ENCODE results near the gene NTM.

Gene NTM

DNA sequence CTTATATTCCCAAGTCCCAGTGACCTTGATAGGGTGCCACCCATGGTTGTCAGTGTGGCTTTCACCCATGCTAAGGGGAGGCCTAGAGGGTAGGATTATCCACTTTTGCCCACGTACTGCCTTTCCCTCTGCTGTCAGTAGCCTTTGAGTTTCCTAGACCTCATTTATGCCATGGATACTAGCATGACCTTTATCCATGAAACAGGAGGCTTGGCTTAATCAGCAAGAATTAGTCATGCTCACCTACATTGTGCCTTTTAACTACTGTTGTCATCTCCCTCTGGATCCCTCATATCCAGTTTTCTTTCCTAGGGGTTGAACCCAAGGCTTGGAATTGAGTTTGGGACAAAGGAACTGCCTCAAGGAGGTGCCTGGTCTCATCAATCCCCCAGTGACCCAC is 716.7 kb downstream of the NTM start:
- no peaks in the 10 kb centered on the region for H3K36me3 ChIP-seq (ENCODE audit: control insufficient read depth, insufficient read depth, low read length)
- H3K9me3 ChIP-seq (ENCODE audit: control insufficient read depth, insufficient read depth, low read length) = no peaks in the 10 kb centered on the region
- H3K4me3 ChIP-seq (ENCODE audit: low read depth, low read length) = no peak overlapping the region
- H3K27me3 ChIP-seq (ENCODE audit: control insufficient read depth, insufficient read depth, low read length) = no peaks in the 10 kb centered on the region
- H3K9ac ChIP-seq (ENCODE audit: low read depth, low read length) = no peak overlapping the region
- H3K4me1 ChIP-seq (ENCODE audit: control insufficient read depth, insufficient read depth, low read length) = no peaks in the 10 kb centered on the region

- H3K4me1 ChIP-seq (ENCODE audit: control insufficient read depth, insufficient read depth, low read length) = no peaks in the 10 kb centered on the region
- no peak overlapping the region for H3K9ac ChIP-seq (ENCODE audit: low read depth, low read length)
- H3K4me3 ChIP-seq (ENCODE audit: low read depth, low read length) = no peak overlapping the region
- H3K27me3 ChIP-seq (ENCODE audit: control insufficient read depth, insufficient read depth, low read length) = no peaks in the 10 kb centered on the region
- H3K36me3 ChIP-seq (ENCODE audit: control insufficient read depth, insufficient read depth, low read length) = no peaks in the 10 kb centered on the region
- H3K9me3 ChIP-seq (ENCODE audit: control insufficient read depth, insufficient read depth, low read length) = no peaks in the 10 kb centered on the region
Measured at GRCh38 chr11:132088551-132088950, 718.1 kb downstream of the NTM start.

DNA sequence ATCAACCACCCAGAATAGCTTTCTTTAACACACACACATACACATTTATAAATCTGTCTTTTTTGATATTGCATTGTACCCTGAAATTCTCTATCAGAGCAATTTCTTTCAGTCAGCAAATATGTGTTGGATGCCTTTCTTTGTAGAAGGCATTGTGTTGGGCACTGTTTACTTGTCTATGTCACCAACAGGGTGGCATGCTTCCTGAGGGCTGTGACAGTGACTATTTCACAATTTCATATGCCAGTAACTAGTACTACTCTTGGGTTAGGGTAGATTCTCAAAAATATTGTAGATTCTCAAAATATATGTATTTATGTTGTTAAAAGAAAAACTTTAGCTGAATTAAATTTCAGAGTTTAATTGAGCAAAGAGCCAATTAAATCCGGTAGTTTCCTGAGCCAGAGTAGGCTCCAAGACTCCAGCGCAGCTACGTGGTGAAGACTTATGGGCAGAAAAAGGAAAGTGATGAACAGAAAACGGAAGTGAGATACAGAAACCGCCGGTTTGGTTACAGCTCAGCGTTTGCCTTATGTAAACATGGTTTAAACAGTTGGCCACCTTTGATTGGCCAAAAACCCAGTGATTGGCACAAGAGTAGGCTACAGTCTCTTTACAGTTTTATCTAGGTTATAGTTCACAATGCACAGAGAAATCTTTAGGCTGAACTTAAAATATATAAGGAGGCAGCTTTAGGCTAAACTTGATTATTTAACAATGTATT is 723.3 kb downstream of the NTM start:
- Histone ChIP-seq H3K9me3 (ENCODE audit: control insufficient read depth, insufficient read depth, low read length) (no peaks in the 10 kb centered on the region), H3K4me3 (ENCODE audit: low read depth, low read length) (no peak overlapping the region), H3K36me3 (ENCODE audit: control insufficient read depth, insufficient read depth, low read length) (no peaks in the 10 kb centered on the region), H3K9ac (ENCODE audit: low read depth, low read length) (no peak overlapping the region), H3K27me3 (ENCODE audit: control insufficient read depth, insufficient read depth, low read length) (no peaks in the 10 kb centered on the region), H3K4me1 (ENCODE audit: control insufficient read depth, insufficient read depth, low read length) (no peaks in the 10 kb centered on the region)

- H3K4me1 ChIP-seq (ENCODE audit: control insufficient read depth, insufficient read depth, low read length) = no peaks in the 10 kb centered on the region
- no peaks in the 10 kb centered on the region for H3K27me3 ChIP-seq (ENCODE audit: control insufficient read depth, insufficient read depth, low read length)
- no peak overlapping the region for H3K9ac ChIP-seq (ENCODE audit: low read depth, low read length)
- H3K9me3 ChIP-seq (ENCODE audit: control insufficient read depth, insufficient read depth, low read length) = no peaks in the 10 kb centered on the region
- H3K4me3 ChIP-seq (ENCODE audit: low read depth, low read length) = no peak overlapping the region
- H3K36me3 ChIP-seq (ENCODE audit: control insufficient read depth, insufficient read depth, low read length) = no peaks in the 10 kb centered on the region
Measured at GRCh38 chr11:132094598-132094997, 724.2 kb downstream of the NTM start.

GRCh38 chr11:132095230-132096131 is 725.1 kb downstream of the NTM start:
- H3K27me3 ChIP-seq (ENCODE audit: control insufficient read depth, insufficient read depth, low read length) = no peaks in the 10 kb centered on the region
- peaks cover 3% of the 10 kb centered on the region for H3K4me1 ChIP-seq (ENCODE audit: control insufficient read depth, insufficient read depth, low read length)
- H3K9ac ChIP-seq (ENCODE audit: low read depth, low read length) = no peak overlapping the region
- H3K9me3 ChIP-seq (ENCODE audit: control insufficient read depth, insufficient read depth, low read length) = no peaks in the 10 kb centered on the region
- H3K36me3 ChIP-seq (ENCODE audit: control insufficient read depth, insufficient read depth, low read length) = no peaks in the 10 kb centered on the region
- no peak overlapping the region for H3K4me3 ChIP-seq (ENCODE audit: low read depth, low read length)

GRCh38 chr11:132096132-132096825 is 725.9 kb downstream of the NTM start:
- H3K9ac ChIP-seq (ENCODE audit: low read depth, low read length) = no peak overlapping the region
- H3K27me3 ChIP-seq (ENCODE audit: control insufficient read depth, insufficient read depth, low read length) = no peaks in the 10 kb centered on the region
- peaks cover 3% of the 10 kb centered on the region for H3K4me1 ChIP-seq (ENCODE audit: control insufficient read depth, insufficient read depth, low read length)

GRCh38 chr11:132099692-132100091 is 729.3 kb downstream of the NTM start:
- Histone ChIP-seq H3K36me3 (ENCODE audit: control insufficient read depth, insufficient read depth, low read length) (no peaks in the 10 kb centered on the region), H3K4me1 (ENCODE audit: control insufficient read depth, insufficient read depth, low read length) (peaks cover 9% of the 10 kb centered on the region), H3K9me3 (ENCODE audit: control insufficient read depth, insufficient read depth, low read length) (no peaks in the 10 kb centered on the region), H3K27me3 (ENCODE audit: control insufficient read depth, insufficient read depth, low read length) (no peaks in the 10 kb centered on the region), H3K9ac (ENCODE audit: low read depth, low read length) (no peak overlapping the region), H3K4me3 (ENCODE audit: low read depth, low read length) (no peak overlapping the region)

More at GRCh38 chr11:132096132-132096825, 725.9 kb downstream of the NTM start:
- H3K9me3 ChIP-seq (ENCODE audit: control insufficient read depth, insufficient read depth, low read length) = no peaks in the 10 kb centered on the region
- H3K4me3 ChIP-seq (ENCODE audit: low read depth, low read length) = no peak overlapping the region
- no peaks in the 10 kb centered on the region for H3K36me3 ChIP-seq (ENCODE audit: control insufficient read depth, insufficient read depth, low read length)

DNA sequence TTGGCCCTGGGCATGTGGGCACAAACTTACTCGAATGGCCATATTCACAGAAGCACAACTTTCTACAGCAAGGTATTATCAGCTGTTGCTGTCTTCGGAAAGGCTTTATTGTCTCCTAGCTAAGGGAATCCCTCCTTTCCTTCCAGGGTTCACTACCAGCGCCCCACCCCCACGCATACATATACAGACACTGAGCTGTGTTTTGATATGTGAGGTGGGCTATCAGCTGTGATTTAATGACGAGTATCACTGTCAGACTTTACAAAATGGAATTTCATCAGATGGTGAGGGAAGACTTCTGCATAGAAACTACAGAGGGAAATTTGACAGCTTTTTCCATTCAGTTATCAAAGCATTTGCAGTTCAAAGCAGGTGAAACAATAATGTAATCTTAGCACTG is 730.2 kb downstream of the NTM start:
- no peaks in the 10 kb centered on the region for H3K36me3 ChIP-seq (ENCODE audit: control insufficient read depth, insufficient read depth, low read length)
- no peak overlapping the region for H3K4me3 ChIP-seq (ENCODE audit: low read depth, low read length)
- peaks cover 9% of the 10 kb centered on the region for H3K4me1 ChIP-seq (ENCODE audit: control insufficient read depth, insufficient read depth, low read length)
- no peak overlapping the region for H3K9ac ChIP-seq (ENCODE audit: low read depth, low read length)
- H3K27me3 ChIP-seq (ENCODE audit: control insufficient read depth, insufficient read depth, low read length) = no peaks in the 10 kb centered on the region
- H3K9me3 ChIP-seq (ENCODE audit: control insufficient read depth, insufficient read depth, low read length) = no peaks in the 10 kb centered on the region

DNA sequence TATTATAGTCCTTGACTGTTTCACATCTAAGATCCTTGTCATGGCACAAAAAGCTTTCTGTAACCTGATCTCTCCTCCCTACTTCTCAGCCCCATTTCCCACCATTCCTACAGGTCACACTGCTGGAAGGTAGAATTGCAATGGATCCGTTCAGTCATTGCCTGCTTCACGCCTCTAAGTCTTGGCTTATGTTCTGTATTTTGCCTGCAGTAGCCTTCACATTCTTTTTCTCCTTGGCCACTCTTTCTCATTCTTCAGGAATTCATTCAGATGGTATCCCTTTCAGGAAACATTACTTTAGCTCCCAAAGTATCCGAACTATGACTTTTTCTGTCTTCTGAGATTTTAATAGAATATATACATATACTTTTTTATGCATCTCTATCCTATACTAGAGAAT is 731.5 kb downstream of the NTM start:
- no peaks in the 10 kb centered on the region for H3K9me3 ChIP-seq (ENCODE audit: control insufficient read depth, insufficient read depth, low read length)
- no peaks in the 10 kb centered on the region for H3K27me3 ChIP-seq (ENCODE audit: control insufficient read depth, insufficient read depth, low read length)
- H3K4me1 ChIP-seq (ENCODE audit: control insufficient read depth, insufficient read depth, low read length) = peaks cover 9% of the 10 kb centered on the region
- H3K9ac ChIP-seq (ENCODE audit: low read depth, low read length) = no peak overlapping the region
- H3K4me3 ChIP-seq (ENCODE audit: low read depth, low read length) = no peak overlapping the region
- H3K36me3 ChIP-seq (ENCODE audit: control insufficient read depth, insufficient read depth, low read length) = no peaks in the 10 kb centered on the region

DNA sequence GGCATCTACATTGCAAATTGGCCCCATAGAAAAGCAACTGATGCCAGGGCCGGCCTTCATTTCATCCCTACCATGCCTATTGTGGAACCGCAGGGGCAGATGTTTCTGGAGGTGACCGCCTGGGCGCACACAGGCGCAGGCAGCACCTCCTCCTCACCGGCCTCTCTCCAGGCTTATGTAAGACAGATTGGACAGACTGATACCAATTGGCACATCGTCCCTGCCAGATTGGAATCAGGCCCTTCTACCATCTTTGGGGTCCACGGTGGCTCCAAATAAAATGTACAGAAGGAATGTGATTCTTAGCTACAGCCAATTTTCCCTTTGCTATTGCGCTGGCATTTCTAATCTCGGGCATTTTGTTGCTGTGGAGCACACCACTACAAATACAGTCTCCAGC is 732.6 kb downstream of the NTM start:
- Histone ChIP-seq H3K4me3 (ENCODE audit: low read depth, low read length) (no peak overlapping the region), H3K36me3 (ENCODE audit: control insufficient read depth, insufficient read depth, low read length) (no peaks in the 10 kb centered on the region), H3K9ac (ENCODE audit: low read depth, low read length) (no peak overlapping the region), H3K9me3 (ENCODE audit: control insufficient read depth, insufficient read depth, low read length) (no peaks in the 10 kb centered on the region), H3K4me1 (ENCODE audit: control insufficient read depth, insufficient read depth, low read length) (peaks cover 9% of the 10 kb centered on the region), H3K27me3 (ENCODE audit: control insufficient read depth, insufficient read depth, low read length) (no peaks in the 10 kb centered on the region)

DNA sequence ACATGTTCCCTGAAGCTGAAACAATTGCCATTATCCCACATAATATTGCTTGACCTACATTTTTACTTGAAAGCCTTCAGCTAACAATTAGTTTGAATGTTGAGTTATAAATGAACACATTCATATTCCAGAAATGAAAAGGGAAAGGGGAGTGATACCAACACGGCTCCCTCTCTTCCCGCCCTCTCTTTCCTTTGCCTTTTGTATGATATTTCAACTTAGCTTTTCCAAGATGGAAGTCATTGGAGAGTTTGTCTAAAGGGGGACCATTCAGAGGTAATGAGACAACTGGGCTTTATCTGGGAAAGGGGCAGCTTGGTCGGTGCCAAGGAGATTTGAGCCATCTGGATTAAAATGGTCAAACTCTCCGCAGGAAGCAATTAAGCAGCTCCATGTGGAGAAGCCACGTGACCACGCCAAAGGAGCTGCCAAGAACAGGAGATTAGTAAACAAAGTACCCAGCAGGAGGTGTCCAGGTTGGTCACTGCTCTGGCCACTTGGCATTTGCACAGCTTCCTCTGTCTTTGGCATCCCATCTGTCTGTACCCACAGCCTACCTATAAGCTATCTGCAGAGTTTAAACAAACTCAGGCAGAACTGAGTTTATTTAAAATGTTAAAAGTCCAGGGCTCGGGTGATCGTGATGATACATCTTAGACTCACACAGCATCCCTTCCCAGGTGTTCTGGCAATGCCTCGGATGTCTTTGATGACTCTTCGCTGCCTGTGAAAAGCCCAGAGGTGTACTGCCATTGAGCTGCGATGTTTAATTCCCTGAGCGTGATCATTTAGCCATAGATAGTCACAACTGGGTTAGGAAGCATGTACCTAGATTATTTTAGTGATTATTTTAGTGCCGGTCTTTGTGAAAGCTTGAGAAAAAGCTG is 735.9 kb downstream of the NTM start:
- Histone ChIP-seq H3K4me1 (ENCODE audit: control insufficient read depth, insufficient read depth, low read length) (peaks cover 6% of the 10 kb centered on the region), H3K27me3 (ENCODE audit: control insufficient read depth, insufficient read depth, low read length) (no peaks in the 10 kb centered on the region), H3K36me3 (ENCODE audit: control insufficient read depth, insufficient read depth, low read length) (no peaks in the 10 kb centered on the region), H3K4me3 (ENCODE audit: low read depth, low read length) (no peak overlapping the region), H3K9ac (ENCODE audit: low read depth, low read length) (no peak overlapping the region), H3K9me3 (ENCODE audit: control insufficient read depth, insufficient read depth, low read length) (no peaks in the 10 kb centered on the region)
